SU-DHL-6 (cell line): ENCODE measurements around the gene MYBBP1A.

ENCODE experiments used
- CTCF ChIP-seq: fragments of 200-600 bp; sonication (generic); IDR thresholded peaks from one replicate; pipeline ENCODE4 v1.5.1; 2017; ENCODE audit warnings: antibody characterized with exemption, mild to moderate bottlenecking, low read length, moderate library complexity; ENCODE audit not compliant: insufficient read depth, poor library complexity, severe bottlenecking
- EZH2phosphoT487 ChIP-seq: fragments of 200-600 bp; sonication (generic), shearing (Covaris generic); conservative IDR thresholded peaks from 2 replicates; pipeline ENCODE4 v1.6.1; 2018; ENCODE audit warnings: mild to moderate bottlenecking, antibody characterized with exemption, low read length, moderate library complexity, mixed read lengths

GRCh38 chr17:4569591-4569990 lies 14.4 kb upstream of the MYBBP1A start:
- TF ChIP-seq EZH2phosphoT487 (no peak), CTCF (no peak)
